ENCODE data around the gene PDE1A. TPM values are rescaled to one million over a fixed set of nuclear protein-coding genes. Genes with fewer than 3 reads are reported as not detected.
"Not testable (repeated sequence)": the region's sequence is repeated elsewhere in the genome, so short reads cannot be mapped to it uniquely, and the experiment has no call there.

Gene PDE1A
- polyA plus RNA-seq, 1 experiment = 4.3 TPM

- POLR2A ChIA-PET = no interaction called here
- DNase-seq (ENCODE audit: low read depth, low spot score) = no peak
- no peaks in the 10 kb centered on the region for H3K9me3 ChIP-seq (ENCODE audit: control insufficient read depth, insufficient read depth, low read length)
- no peaks in the 10 kb centered on the region for H3K27me3 ChIP-seq (ENCODE audit: control insufficient read depth, insufficient read depth, low read length)
- CTCF ChIA-PET = interaction anchor here (0.7 kb wide), 1 partner anchor 9 kb away, joined by 3 read pairs; no protein-coding TSS in a partner anchor
- no peak overlapping the region for H3K27ac ChIP-seq (ENCODE audit: low read depth, low read length)
- no peak for TF ChIP-seq CTCF (IDR thresholded peaks at IDR 0.05; ENCODE audit: low read depth, low read length)
- H3K4me3 ChIP-seq (ENCODE audit: low read depth, low read length) = no peak overlapping the region
Measured at GRCh38 chr2:182291296-182291695, 135.5 kb downstream of the PDE1A start.

GRCh38 chr2:182283512-182283911 is 143.3 kb downstream of the PDE1A start:
- no peak for TF ChIP-seq CTCF (IDR thresholded peaks at IDR 0.05; ENCODE audit: low read depth, low read length)
- Histone ChIP-seq H3K4me3 (ENCODE audit: low read depth, low read length) (no peak overlapping the region), H3K27ac (ENCODE audit: low read depth, low read length) (no peak overlapping the region), H3K27me3 (ENCODE audit: control insufficient read depth, insufficient read depth, low read length) (no peaks in the 10 kb centered on the region), H3K9me3 (ENCODE audit: control insufficient read depth, insufficient read depth, low read length) (no peaks in the 10 kb centered on the region)
- DNase-seq (ENCODE audit: low read depth, low spot score) = no peak
- ChIA-PET POLR2A (no interaction called here), CTCF (no interaction called here)

- no peak for TF ChIP-seq CTCF (IDR thresholded peaks at IDR 0.05; ENCODE audit: low read depth, low read length)
- POLR2A ChIA-PET = no interaction called here
Measured at GRCh38 chr2:182281276-182281675, 145.6 kb downstream of the PDE1A start.

GRCh38 chr2:182280118-182280517 is 146.7 kb downstream of the PDE1A start:
- ChIA-PET POLR2A (no interaction called here), CTCF (no interaction called here)
- H3K27ac ChIP-seq (ENCODE audit: low read depth, low read length) = no peak overlapping the region
- TF ChIP-seq CTCF (IDR thresholded peaks at IDR 0.05; ENCODE audit: low read depth, low read length) = no peak
- no peaks in the 10 kb centered on the region for H3K27me3 ChIP-seq (ENCODE audit: control insufficient read depth, insufficient read depth, low read length)
- no peaks in the 10 kb centered on the region for H3K9me3 ChIP-seq (ENCODE audit: control insufficient read depth, insufficient read depth, low read length)
- DNase-seq (ENCODE audit: low read depth, low spot score) = no peak
- H3K4me3 ChIP-seq (ENCODE audit: low read depth, low read length) = no peak overlapping the region

More at GRCh38 chr2:182281276-182281675, 145.6 kb downstream of the PDE1A start:
- H3K4me3 ChIP-seq (ENCODE audit: low read depth, low read length) = no peak overlapping the region
- CTCF ChIA-PET = interaction anchor here (1.4 kb wide), 1 partner anchor 10 kb away, joined by 3 read pairs; no protein-coding TSS in a partner anchor
- no peak for DNase-seq (ENCODE audit: low read depth, low spot score)
- no peaks in the 10 kb centered on the region for H3K27me3 ChIP-seq (ENCODE audit: control insufficient read depth, insufficient read depth, low read length)
- H3K9me3 ChIP-seq (ENCODE audit: control insufficient read depth, insufficient read depth, low read length) = no peaks in the 10 kb centered on the region
- H3K27ac ChIP-seq (ENCODE audit: low read depth, low read length) = no peak overlapping the region

- H3K27ac ChIP-seq (ENCODE audit: low read depth, low read length); H3K4me3 ChIP-seq (ENCODE audit: low read depth, low read length); CTCF ChIA-PET; H3K9me3 ChIP-seq (ENCODE audit: control insufficient read depth, insufficient read depth, low read length); DNase-seq (ENCODE audit: low read depth, low spot score); H3K27me3 ChIP-seq (ENCODE audit: control insufficient read depth, insufficient read depth, low read length); POLR2A ChIA-PET: not testable (repeated sequence)
Measured at GRCh38 chr2:182276662-182277061, 150.2 kb downstream of the PDE1A start.

GRCh38 chr2:182267971-182268370 is 158.9 kb downstream of the PDE1A start:
- POLR2A ChIA-PET = no interaction called here
- CTCF ChIA-PET = interaction anchor here (0.6 kb wide), 1 partner anchor 392 kb away, joined by 4 read pairs; no protein-coding TSS in a partner anchor
- no peak for DNase-seq (ENCODE audit: low read depth, low spot score)
- Histone ChIP-seq H3K27me3 (ENCODE audit: control insufficient read depth, insufficient read depth, low read length) (no peaks in the 10 kb centered on the region), H3K27ac (ENCODE audit: low read depth, low read length) (no peak overlapping the region), H3K4me3 (ENCODE audit: low read depth, low read length) (no peak overlapping the region), H3K9me3 (ENCODE audit: control insufficient read depth, insufficient read depth, low read length) (no peaks in the 10 kb centered on the region)
- no peak for TF ChIP-seq CTCF (IDR thresholded peaks at IDR 0.05; ENCODE audit: low read depth, low read length)

Measured in AG04450 (cell line).